Astrocyte (in vitro differentiated cells and primary cell): ENCODE data around the gene PALMD.

Experiments
- CTCF ChIP-seq: IDR thresholded peaks from 2 replicates; pipeline ENCODE4 v1.5.1; 2011; ENCODE audit warnings: low read depth, mild to moderate bottlenecking, inconsistent platforms, low read length, moderate library complexity; ENCODE audit not compliant: insufficient read depth
- EZH2 ChIP-seq: IDR thresholded peaks from 2 replicates; pipeline ENCODE4 v1.6.1; 2012; ENCODE audit warnings: mild to moderate bottlenecking, low read length, inconsistent platforms; ENCODE audit not compliant: insufficient read depth

DNA sequence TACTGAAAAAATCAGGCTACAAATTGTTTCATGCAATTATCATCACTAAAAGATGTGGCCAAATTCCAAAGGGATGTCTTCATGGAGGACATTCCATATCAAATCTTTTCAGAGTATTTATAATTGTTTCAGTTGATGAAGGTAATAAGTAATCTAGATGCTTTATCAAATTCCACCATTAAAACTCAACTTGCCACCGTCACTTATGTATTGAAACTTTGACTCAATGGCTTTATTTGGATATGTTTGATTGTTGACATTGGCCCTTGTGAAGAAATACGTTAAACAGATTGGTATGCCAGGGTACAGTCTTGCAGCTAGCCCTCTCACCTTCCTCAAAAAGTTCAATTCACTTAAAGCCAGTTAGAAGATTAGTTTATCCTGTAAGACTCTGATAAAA lies 32.2 kb upstream of the PALMD start:
- TF ChIP-seq CTCF (no peak), EZH2 (no peak)
